ENCODE measurements around the gene CEL. TPM values are rescaled to one million over a fixed set of nuclear protein-coding genes. Genes with fewer than 3 reads are reported as not detected.

Gene CEL
- total RNA-seq, 1 donor from 2014 or later: 2.0 TPM

DNA sequence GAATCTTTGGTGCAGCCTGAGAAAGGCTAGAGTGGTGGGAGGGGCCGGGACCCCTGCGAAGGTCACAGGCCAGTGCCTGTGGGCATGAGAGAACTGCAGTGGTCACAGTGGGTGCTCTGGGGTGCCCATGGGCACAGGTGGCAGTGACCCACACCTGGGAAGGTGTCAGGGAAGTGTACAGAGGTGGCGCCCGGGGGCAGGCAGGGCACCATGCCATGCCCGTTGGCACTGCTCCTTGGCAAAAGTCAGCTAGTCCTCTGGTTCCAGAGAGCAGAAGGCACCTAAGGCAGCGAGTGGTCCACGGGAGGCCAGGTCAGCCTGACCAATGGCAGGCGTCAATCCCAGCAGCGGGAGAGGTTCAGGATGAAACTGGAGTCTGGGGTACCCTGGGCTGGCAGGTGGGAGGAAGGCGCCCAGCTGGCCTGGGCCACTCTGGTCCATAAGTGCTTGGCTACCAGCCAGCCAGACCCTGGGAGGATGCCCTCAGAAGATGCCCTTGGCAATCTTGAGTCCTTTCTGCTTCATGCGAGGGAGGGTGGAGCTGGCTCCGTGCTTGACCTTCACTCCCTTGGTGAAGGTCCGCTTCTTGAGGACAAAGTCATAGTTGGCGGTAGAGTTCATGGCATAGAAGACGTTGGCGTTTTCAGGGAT is 36.4 kb downstream of the CEL start:
- H3K27ac Mint-ChIP-seq: no peak overlapping the region
- H3K9me3 Mint-ChIP-seq: peaks cover 16% of the 10 kb centered on the region
- no peaks in the 10 kb centered on the region for H3K27me3 Mint-ChIP-seq (ENCODE audit: low read depth)
- H3K4me1 Mint-ChIP-seq (ENCODE audit: low read depth): no peaks in the 10 kb centered on the region
- DNase-seq (ENCODE audit: low spot score): no peak
- H3K36me3 Mint-ChIP-seq (ENCODE audit: low read depth): peaks cover 73% of the 10 kb centered on the region
- H3K4me3 Mint-ChIP-seq (ENCODE audit: low read depth): no peak overlapping the region
- intact Hi-C loops (cut with micrococcal nuclease): no loop called here

DNA sequence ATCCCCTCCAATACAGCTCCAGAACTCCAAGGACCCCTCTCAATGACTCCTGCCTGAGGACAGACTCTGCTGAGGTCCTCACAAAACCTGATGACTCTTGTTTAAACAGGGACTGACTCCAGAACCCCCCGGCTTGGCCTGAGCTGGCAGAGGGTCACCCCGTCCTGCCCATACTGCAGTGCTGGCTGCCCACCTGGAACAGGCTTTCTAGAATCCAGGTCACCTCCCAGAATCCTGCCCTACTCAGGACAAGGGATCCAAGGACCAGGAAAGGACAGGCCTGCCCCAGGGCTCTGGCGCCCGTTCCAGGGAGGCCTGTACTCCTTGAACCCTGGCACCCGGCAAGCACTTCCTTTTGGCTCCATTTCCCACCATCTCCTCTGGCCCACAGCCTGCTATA is 37.1 kb downstream of the CEL start:
- Mint-ChIP-seq H3K36me3 (ENCODE audit: low read depth) (peaks cover 74% of the 10 kb centered on the region), H3K9me3 (peaks cover 16% of the 10 kb centered on the region), H3K4me1 (ENCODE audit: low read depth) (no peaks in the 10 kb centered on the region), H3K4me3 (ENCODE audit: low read depth) (no peak overlapping the region), H3K27me3 (ENCODE audit: low read depth) (no peaks in the 10 kb centered on the region), H3K27ac (no peak overlapping the region)
- intact Hi-C loops (cut with micrococcal nuclease): no loop called here
- no peak for DNase-seq (ENCODE audit: low spot score)

DNA sequence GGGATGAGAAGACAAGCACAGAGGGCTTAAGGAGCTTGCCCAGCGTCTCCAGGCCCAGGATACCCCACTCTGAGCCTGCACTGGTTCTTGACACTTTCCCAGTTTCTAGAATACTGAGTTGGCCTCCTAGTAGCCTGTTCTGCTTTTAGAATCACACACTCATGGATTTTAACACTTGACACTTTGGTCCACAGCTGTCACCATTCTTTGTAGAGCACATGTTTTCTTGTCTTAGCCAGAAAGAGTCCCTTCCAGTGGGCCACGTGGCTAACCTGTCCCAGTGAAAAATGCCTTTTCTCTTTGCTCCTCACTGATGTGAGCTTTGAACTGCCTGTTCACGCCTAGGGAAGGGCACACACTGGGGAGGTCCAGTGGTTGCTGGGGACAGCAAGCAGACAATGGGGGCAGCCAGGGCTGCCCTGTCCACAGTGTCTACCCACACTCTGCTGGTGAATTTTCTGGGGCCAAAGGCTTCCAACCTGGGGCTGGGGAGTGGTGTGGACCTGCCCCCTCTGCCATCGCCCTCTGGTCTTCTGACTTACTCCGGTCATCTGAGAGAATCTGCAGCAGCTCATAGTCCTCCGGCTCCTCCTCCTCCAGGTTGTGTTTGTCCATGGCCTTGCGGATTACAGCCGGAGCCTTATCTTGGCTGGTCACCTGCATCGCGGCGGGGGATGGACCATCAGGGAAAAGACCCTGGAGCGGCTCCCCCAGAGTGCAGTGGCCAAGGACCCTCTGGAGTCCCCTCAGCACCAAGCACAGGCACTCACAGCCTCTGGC is 38.1 kb downstream of the CEL start:
- H3K4me1 Mint-ChIP-seq (ENCODE audit: low read depth): no peaks in the 10 kb centered on the region

DNA sequence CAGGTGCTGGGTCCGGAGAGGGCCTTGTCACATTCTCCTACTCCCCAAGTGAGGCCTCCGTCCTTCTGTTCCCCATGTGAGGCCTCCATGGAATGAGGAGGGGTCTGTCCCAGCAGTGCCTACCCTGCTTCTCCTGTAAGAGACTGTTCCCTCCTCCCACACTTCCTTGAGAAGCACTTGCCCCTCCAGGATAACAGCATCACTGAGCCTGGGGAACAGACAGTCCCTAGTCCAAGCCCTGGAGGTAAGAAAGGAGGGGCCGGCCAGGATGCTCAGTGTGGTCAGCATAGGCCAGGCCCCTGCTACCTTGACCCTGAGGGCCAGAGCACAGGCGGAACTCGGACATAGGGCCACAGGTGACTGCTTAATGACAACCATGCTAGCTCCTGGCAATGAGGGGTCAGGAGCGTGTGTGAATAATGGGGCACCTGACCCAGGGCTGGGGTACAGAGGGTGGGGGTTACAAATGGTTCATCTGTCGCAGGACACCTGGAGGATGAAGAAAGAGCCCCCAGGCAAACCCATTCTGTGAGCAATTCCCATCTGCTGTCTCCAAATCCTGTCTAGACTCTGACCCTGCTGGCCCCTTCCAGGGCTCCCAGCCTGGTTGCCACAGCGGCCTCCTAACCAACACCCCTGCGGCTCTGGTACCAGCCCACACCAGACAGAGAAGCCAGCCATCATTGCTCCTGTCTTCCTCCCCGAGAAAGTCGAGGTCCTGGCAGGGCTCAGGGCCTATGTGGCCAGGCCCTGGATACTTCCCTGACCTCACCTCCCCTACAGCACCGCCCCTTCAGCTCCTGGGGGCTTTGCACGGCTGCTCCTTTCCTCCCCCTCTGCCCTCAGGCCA is 39.0 kb downstream of the CEL start:
- Mint-ChIP-seq H3K27ac (no peak overlapping the region), H3K36me3 (ENCODE audit: low read depth) (peaks cover 75% of the 10 kb centered on the region), H3K4me3 (ENCODE audit: low read depth) (no peak overlapping the region), H3K27me3 (ENCODE audit: low read depth) (no peaks in the 10 kb centered on the region), H3K4me1 (ENCODE audit: low read depth) (no peaks in the 10 kb centered on the region), H3K9me3 (peaks cover 10% of the 10 kb centered on the region)
- intact Hi-C loops (cut with micrococcal nuclease): no loop called here
- DNase-seq (ENCODE audit: low spot score): no peak

More for the DNA sequence above, 38.1 kb downstream of the CEL start:
- Mint-ChIP-seq H3K27me3 (ENCODE audit: low read depth) (no peaks in the 10 kb centered on the region), H3K27ac (no peak overlapping the region), H3K4me3 (ENCODE audit: low read depth) (no peak overlapping the region), H3K9me3 (peaks cover 14% of the 10 kb centered on the region), H3K36me3 (ENCODE audit: low read depth) (peaks cover 80% of the 10 kb centered on the region)
- no peak for DNase-seq (ENCODE audit: low spot score)
- intact Hi-C loops (cut with micrococcal nuclease): no loop called here

DNA sequence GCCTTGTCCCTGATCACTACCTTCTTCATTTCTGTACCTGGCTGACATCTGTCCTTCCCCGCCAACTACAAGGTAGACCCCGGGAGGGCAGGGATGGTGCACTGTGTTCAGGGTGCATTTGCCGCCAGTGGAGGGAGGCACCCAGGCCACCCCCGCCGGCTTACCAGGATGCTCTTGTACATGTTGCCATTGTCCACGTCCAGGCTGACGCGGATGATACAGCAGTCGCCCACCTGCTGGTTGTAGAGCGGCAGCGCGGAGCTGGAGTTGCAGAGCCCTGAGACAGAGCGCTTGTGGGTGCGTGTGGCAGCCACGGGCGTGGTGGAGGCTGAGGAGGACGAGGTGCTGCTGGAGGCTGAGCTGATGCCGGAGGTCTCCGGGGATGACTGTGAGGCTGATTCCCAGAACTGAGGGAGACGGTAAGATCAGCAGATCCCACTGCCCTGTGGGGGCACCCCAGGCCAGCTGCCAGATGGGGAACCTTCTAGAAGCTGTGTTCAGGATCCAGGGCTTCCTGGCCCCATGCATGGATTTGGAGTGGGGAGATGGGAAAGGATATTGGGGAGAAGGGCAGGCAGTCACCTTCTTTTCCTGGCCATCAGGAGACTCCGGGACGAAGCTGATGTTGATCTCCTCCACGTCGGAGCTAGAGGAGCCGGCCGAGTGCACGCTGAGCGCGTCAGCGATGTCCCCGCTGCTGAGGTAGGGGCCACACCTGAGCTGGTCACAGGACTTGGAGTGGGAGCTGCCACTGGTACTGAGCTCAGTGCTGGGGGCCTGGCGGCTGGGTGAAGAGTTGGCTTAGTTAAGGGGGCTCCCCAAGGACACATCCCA is 39.8 kb downstream of the CEL start:
- Mint-ChIP-seq H3K4me1 (ENCODE audit: low read depth) (no peaks in the 10 kb centered on the region), H3K4me3 (ENCODE audit: low read depth) (no peak overlapping the region), H3K9me3 (peaks cover 2% of the 10 kb centered on the region), H3K27ac (no peak overlapping the region), H3K27me3 (ENCODE audit: low read depth) (no peaks in the 10 kb centered on the region), H3K36me3 (ENCODE audit: low read depth) (peaks cover 70% of the 10 kb centered on the region)
- intact Hi-C loops (cut with micrococcal nuclease): no loop called here
- DNase-seq (ENCODE audit: low spot score): no peak

DNA sequence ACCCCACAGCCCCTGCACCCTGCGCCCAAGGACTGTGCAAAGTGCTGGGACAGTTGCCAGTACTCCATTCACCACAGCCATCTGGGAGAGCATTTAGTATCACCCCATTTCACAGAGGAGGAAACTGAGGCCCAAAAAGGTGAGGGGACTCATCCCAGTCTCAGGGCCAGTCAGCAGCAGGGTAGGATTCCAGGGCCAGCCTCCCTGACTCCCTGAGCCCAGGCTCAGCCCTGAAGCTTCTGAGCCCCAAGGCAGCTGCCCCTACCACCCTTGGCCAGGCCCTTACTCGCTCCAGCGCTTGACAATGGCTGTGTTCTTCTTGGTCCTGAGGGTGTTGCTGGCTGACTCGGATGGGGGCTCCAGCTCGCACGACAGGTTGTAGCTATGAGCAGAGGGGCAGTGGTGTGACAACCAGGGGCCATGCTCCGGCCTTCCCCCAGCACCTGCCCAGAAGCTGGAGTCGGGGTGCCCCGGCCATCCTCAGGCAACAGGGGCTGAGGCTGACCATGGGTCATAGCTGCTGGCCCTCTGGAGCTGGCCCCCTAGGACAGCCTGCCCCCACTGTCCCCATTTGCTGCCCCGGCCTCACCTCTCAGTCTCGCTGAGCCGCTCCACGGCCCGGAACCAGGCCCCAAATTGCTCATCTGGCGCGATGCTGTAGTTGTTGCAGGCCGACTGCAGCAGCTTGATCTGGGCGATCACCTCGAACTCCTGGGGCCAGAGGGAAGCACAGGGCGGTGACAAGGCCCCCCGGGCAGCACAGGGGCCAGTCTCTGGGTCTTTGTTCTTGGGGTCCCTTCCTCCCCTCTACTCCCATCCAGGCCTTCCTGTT is 40.6 kb downstream of the CEL start:
- H3K27me3 Mint-ChIP-seq (ENCODE audit: low read depth): no peaks in the 10 kb centered on the region
- H3K9me3 Mint-ChIP-seq: no peaks in the 10 kb centered on the region
- no peak overlapping the region for H3K27ac Mint-ChIP-seq
- H3K4me1 Mint-ChIP-seq (ENCODE audit: low read depth): no peaks in the 10 kb centered on the region
- H3K4me3 Mint-ChIP-seq (ENCODE audit: low read depth): no peak overlapping the region
- no peak for DNase-seq (ENCODE audit: low spot score)
- peaks cover 64% of the 10 kb centered on the region for H3K36me3 Mint-ChIP-seq (ENCODE audit: low read depth)
- intact Hi-C loops (cut with micrococcal nuclease): loop anchor here (1.0 kb wide), 1 partner anchor 42 kb away; no protein-coding TSS in a partner anchor

DNA sequence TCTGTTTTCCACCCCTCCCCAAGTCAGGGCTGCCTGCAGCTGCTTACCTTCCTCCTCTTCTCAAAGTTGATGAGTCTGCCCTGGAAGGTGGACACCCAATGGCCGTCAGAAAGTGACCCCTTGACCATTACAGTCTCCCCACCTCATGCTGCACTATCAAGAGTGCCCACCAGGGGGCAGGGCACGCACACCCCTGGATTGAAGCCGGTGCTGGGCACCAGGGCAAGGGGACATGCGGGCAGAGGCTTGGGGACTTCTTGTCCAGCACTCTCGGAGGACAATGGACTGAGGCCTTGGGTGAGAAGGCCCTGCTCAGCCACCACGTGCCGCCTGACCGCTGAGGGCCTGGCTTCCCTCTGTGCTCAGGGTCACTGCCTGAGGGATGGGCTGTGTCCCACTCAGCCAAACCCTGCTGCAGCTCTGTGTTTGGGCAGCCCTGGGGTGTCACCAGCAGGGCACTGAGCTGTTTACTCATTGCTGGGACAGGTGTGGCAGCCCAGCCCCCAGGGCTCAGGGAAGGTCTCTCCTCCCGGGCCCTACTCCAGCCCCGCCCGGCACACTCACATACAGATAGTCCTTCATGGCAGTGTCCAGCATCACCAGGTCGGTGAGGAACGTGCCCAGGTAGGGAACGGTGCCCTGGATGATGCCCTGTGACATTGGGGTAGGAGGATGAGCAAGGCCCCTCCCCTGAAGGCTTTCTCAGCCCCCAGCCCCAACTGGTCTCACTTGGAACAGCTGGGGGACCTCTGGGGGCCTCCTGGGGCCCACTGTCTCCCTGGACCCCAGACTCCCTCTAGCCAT is 41.6 kb downstream of the CEL start:
- H3K27me3 Mint-ChIP-seq (ENCODE audit: low read depth): no peaks in the 10 kb centered on the region
- H3K36me3 Mint-ChIP-seq (ENCODE audit: low read depth): peaks cover 64% of the 10 kb centered on the region
- H3K9me3 Mint-ChIP-seq: no peaks in the 10 kb centered on the region
- no peaks in the 10 kb centered on the region for H3K4me1 Mint-ChIP-seq (ENCODE audit: low read depth)
- DNase-seq (ENCODE audit: low spot score): no peak
- peak overlapping the region; percentile 72 for H3K27ac Mint-ChIP-seq
- intact Hi-C loops (cut with micrococcal nuclease): loop anchor here (1.0 kb wide), 1 partner anchor 41 kb away; no protein-coding TSS in a partner anchor
- H3K4me3 Mint-ChIP-seq (ENCODE audit: low read depth): no peak overlapping the region

DNA sequence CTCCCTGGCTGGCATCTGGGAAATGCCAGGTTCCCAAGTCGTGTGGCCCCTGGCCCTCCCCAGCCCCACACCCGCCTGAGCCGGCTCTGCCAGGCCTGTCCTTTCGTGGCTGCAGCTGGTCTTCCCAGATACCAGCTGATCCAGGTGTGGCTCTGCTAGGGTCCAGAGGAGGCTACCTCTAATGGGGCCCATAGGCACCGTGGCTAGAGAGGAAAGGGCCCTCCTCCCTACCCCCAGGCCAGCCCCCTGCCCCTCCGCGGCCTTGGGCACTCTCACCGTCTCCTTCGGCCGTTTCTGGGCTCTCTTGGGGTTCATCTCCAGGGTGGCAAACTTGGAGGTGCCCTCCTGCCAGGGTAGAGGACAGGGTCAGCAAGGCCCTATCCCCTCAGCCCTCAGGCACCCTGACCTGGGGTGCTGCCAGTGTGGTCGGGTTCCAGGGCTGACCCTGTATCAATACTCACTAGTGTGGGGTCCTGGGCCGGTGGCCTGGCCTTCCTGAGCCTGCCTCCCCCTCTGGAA is 42.3 kb downstream of the CEL start:
- Mint-ChIP-seq H3K27me3 (ENCODE audit: low read depth) (no peaks in the 10 kb centered on the region), H3K4me1 (ENCODE audit: low read depth) (no peaks in the 10 kb centered on the region), H3K4me3 (ENCODE audit: low read depth) (no peak overlapping the region), H3K27ac (no peak overlapping the region), H3K36me3 (ENCODE audit: low read depth) (peaks cover 61% of the 10 kb centered on the region), H3K9me3 (no peaks in the 10 kb centered on the region)
- no peak for DNase-seq (ENCODE audit: low spot score)
- intact Hi-C loops (cut with micrococcal nuclease): loop anchor here (1.0 kb wide), 1 partner anchor 40 kb away; no protein-coding TSS in a partner anchor

DNA sequence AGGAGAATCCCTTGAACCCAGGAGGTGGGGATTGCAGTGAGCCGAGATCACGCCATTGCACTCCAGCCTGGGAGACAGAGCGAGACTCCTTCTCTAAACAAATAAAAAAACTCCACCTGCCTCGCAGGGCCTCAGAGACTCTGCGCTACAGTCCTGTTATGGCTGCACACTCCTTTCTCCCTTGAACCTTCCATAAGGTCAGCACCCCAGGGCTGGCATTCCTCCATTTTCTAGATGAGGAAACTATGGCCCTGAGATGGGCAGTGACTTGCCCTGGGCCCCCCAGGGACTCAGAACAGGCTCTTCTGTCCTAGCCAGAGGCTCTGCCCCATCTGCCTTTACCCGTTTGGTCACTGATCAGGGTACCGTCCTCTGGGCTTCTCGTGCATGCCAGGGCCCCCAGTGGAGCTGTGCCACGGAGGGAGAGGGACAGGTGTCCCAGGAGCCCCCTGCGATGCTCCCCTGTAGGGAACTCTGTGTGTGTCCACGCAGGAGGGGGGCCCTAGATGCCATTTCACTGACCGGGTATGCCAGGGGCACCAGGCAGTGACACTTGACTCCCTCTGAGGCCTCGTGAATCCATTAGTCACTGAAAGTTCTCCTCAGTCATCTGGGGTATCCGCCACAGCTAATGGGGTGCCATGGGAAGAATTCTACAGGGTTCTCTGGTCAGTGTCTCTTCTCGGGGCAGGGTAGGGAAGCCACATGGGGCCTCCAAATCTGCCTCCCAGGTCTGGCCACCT is 43.1 kb downstream of the CEL start:
- intact Hi-C loops (cut with micrococcal nuclease): no loop called here

DNA sequence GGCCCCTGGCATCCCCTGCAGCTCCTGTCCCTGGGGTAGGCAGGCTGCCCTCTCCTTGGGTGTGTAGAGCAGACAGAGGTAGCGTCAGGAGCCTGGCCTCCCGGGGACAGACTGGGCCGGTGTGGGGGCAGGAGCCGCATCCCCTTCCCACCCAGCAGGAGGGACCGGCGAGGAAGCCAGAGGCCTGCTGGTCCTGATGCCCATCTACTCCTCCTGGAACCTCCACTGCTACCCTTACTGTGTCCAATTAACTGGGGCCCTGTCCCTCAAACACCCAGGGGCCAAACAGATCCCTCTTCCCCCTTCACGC is 43.6 kb downstream of the CEL start:
- intact Hi-C loops (cut with micrococcal nuclease): no loop called here
- H3K4me1 Mint-ChIP-seq (ENCODE audit: low read depth): no peaks in the 10 kb centered on the region
- no peak overlapping the region for H3K27ac Mint-ChIP-seq
- no peak overlapping the region for H3K4me3 Mint-ChIP-seq (ENCODE audit: low read depth)
- no peaks in the 10 kb centered on the region for H3K9me3 Mint-ChIP-seq
- DNase-seq (ENCODE audit: low spot score): no peak
- H3K27me3 Mint-ChIP-seq (ENCODE audit: low read depth): no peaks in the 10 kb centered on the region
- peaks cover 61% of the 10 kb centered on the region for H3K36me3 Mint-ChIP-seq (ENCODE audit: low read depth)

More for the DNA sequence above, 43.1 kb downstream of the CEL start:
- DNase-seq (ENCODE audit: low spot score): no peak
- no peak overlapping the region for H3K4me3 Mint-ChIP-seq (ENCODE audit: low read depth)
- H3K4me1 Mint-ChIP-seq (ENCODE audit: low read depth): no peaks in the 10 kb centered on the region
- no peak overlapping the region for H3K27ac Mint-ChIP-seq
- H3K27me3 Mint-ChIP-seq (ENCODE audit: low read depth): no peaks in the 10 kb centered on the region
- H3K36me3 Mint-ChIP-seq (ENCODE audit: low read depth): peaks cover 61% of the 10 kb centered on the region
- no peaks in the 10 kb centered on the region for H3K9me3 Mint-ChIP-seq

All from activated T-helper 2 cell treated with anti-CD3 and anti-CD28 coated beads, Interferon-gamma antibody, Interleukin-2, Interleukin-4, amounts not matched to agents 10 μg/mL and 5 μg/mL and 100 μg/mL, durations not matched to agents 14 hours and 24 hours and 36 hours (primary cell).